Measurements from ENCODE around the gene TNK1.
"Not testable (repeated sequence)": the region's sequence is repeated elsewhere in the genome, so short reads cannot be mapped to it uniquely, and the experiment has no call there.

GRCh38 chr17:7365963-7366362, 14.9 kb upstream of the TNK1 start:
- not testable (repeated sequence) for TF ChIP-seq POLR2A (IDR thresholded peaks at IDR 0.05; ENCODE audit: low read depth, low read length); CTCF (IDR thresholded peaks at IDR 0.05; ENCODE audit: extremely low read depth in 1 of 2, insufficient read depth in 1 of 2, low read depth in 1 of 2, low read length in 2 of 2); EZH2 (IDR thresholded peaks at IDR 0.05; ENCODE audit: borderline replicate concordance, low read depth, low read length, severe bottlenecking); POLR2AphosphoS5 (IDR thresholded peaks at IDR 0.05; ENCODE audit: insufficient read depth, low read depth, low read length)
